Activated T-helper 2 cell treated with anti-CD3 and anti-CD28 coated beads, Interferon-gamma antibody, Interleukin-2, Interleukin-4, amounts not matched to agents 10 μg/mL and 5 μg/mL and 100 μg/mL, durations not matched to agents 14 hours and 24 hours and 36 hours (primary cell): ENCODE results near the gene EMCN. TPM values are rescaled to one million over a fixed set of nuclear protein-coding genes. Genes with fewer than 3 reads are reported as not detected.
"Not testable (repeated sequence)": the region's sequence is repeated elsewhere in the genome, so short reads cannot be mapped to it uniquely, and the experiment has no call there.

ENCODE experiments used
- DNase-seq: peaks from one replicate; pipeline ENCODE4 v3.0.0; 2021; ENCODE audit warnings: low spot score
- H3K27ac Mint-ChIP-seq: one replicate; pipeline ENCODE4 v1.8.0; 2021; ENCODE audit warnings: mixed read lengths
- H3K27me3 Mint-ChIP-seq: one replicate; pipeline ENCODE4 v1.8.0; 2021; ENCODE audit warnings: low read depth, mixed read lengths
- H3K36me3 Mint-ChIP-seq: one replicate; pipeline ENCODE4 v1.8.0; 2021; ENCODE audit warnings: low read depth, mixed read lengths
- H3K4me1 Mint-ChIP-seq: one replicate; pipeline ENCODE4 v1.8.0; 2021; ENCODE audit warnings: low read depth, mixed read lengths
- H3K4me3 Mint-ChIP-seq: one replicate; pipeline ENCODE4 v1.8.0; 2021; ENCODE audit warnings: low read depth, mild to moderate bottlenecking, moderate library complexity, mixed read lengths
- H3K9me3 Mint-ChIP-seq: one replicate; pipeline ENCODE4 v1.8.0; 2021; ENCODE audit warnings: mixed read lengths
- intact Hi-C: fragments of 100-400 bp; cut with micrococcal nuclease; formaldehyde crosslinking; loops from one replicate; pipeline ENCODE4 v1.15.1; 2023
- total RNA-seq: library from RNA; stranded (reverse); gene quantifications from 2 replicates; pipeline ENCODE4 v1.2.3, GENCODE V29; 2022

Gene EMCN
- total RNA-seq, 1 donor from 2014 or later: not detected

DNA sequence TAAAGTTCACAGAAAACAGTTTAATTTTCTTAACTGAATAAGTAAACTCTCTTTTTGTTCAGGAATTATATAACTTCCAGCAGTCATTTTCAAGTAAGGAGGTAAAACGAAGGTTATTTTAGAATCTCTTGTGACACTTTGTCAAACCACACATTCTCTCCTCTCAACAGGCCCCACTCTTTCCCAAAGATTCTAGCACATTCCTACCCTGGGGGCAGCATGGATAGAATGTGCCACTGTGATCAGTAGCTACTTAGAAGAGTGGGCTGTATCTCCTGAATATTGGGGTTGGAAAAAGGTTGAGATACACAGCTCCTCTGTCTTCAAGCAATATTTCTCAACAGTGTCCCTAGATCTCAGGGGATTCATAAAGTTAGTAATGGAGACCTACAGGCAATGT lies 157.6 kb downstream of the EMCN start:
- Mint-ChIP-seq H3K36me3 (no peaks in the 10 kb centered on the region), H3K9me3 (no peaks in the 10 kb centered on the region), H3K27me3 (peaks cover 4% of the 10 kb centered on the region), H3K4me3 (no peak overlapping the region), H3K4me1 (no peaks in the 10 kb centered on the region), H3K27ac (no peak overlapping the region)
- intact Hi-C loops: no loop called here
- no peak for DNase-seq

DNA sequence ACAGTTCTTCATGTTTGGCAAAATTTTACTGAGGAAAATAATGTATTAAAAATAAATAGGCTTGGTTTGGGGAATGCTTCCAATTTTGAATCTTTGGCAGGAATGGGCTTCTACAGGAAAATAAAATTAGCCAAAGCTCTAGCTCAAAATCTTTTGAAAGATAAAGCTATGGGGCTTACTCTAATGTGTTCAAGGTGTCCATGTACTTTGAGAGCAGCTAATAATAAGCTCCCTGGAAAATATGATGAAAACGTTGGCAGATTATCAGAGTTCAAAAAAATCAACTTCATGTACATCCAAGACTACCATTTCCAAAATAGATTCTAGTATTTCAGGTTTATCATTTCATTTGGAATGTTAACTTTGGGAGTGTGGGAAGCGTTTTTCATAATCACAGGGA lies 158.4 kb downstream of the EMCN start:
- intact Hi-C loops: no loop called here
- no peak overlapping the region for H3K27ac Mint-ChIP-seq

DNA sequence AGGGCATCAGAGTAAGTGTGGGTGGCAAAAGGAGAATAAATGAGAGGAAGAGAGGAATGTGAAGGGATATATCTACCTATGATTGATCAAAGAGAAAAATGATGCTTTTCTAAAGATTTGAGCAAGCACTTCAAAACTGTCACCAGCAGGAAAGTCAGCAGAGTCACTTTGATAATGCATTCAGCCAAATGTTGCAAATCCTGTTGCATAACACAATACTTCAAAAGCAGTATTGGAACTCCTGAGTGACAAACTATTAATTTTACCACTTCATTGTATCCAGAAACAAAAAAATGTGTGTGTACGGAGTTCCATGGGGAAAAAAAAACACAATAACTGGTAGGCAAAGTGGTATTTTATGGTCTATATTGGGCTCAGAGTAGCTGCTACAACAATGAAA lies 160.3 kb downstream of the EMCN start:
- Mint-ChIP-seq H3K4me1 (no peaks in the 10 kb centered on the region), H3K27me3 (peaks cover 4% of the 10 kb centered on the region)

More for the DNA sequence above, 158.4 kb downstream of the EMCN start:
- peaks cover 4% of the 10 kb centered on the region for H3K27me3 Mint-ChIP-seq
- DNase-seq: no peak
- H3K4me1 Mint-ChIP-seq: no peaks in the 10 kb centered on the region
- H3K36me3 Mint-ChIP-seq: no peaks in the 10 kb centered on the region
- H3K9me3 Mint-ChIP-seq: no peaks in the 10 kb centered on the region
- H3K4me3 Mint-ChIP-seq: no peak overlapping the region

GRCh38 chr4:100356172-100356571 lies 161.7 kb downstream of the EMCN start:
- H3K36me3 Mint-ChIP-seq: no peaks in the 10 kb centered on the region
- H3K4me1 Mint-ChIP-seq: no peaks in the 10 kb centered on the region
- no peak overlapping the region for H3K4me3 Mint-ChIP-seq
- intact Hi-C loops: no loop called here
- no peaks in the 10 kb centered on the region for H3K9me3 Mint-ChIP-seq
- H3K27ac Mint-ChIP-seq: no peak overlapping the region
- no peak for DNase-seq
- peaks cover 4% of the 10 kb centered on the region for H3K27me3 Mint-ChIP-seq

More for the DNA sequence above, 160.3 kb downstream of the EMCN start:
- no peak for DNase-seq
- intact Hi-C loops: no loop called here
- Mint-ChIP-seq H3K36me3 (no peaks in the 10 kb centered on the region), H3K9me3 (no peaks in the 10 kb centered on the region), H3K4me3 (no peak overlapping the region), H3K27ac (no peak overlapping the region)

- intact Hi-C loops, H3K36me3 Mint-ChIP-seq, H3K9me3 Mint-ChIP-seq, H3K27ac Mint-ChIP-seq, H3K4me3 Mint-ChIP-seq, DNase-seq, H3K4me1 Mint-ChIP-seq, H3K27me3 Mint-ChIP-seq: not testable (repeated sequence)
Observed at GRCh38 chr4:100352352-100352751, 165.5 kb downstream of the EMCN start.

- no peaks in the 10 kb centered on the region for H3K36me3 Mint-ChIP-seq
- H3K27ac Mint-ChIP-seq: no peak overlapping the region
- intact Hi-C loops: no loop called here
- no peaks in the 10 kb centered on the region for H3K9me3 Mint-ChIP-seq
- no peaks in the 10 kb centered on the region for H3K27me3 Mint-ChIP-seq
- no peaks in the 10 kb centered on the region for H3K4me1 Mint-ChIP-seq
- DNase-seq: no peak
- H3K4me3 Mint-ChIP-seq: no peak overlapping the region
Observed at GRCh38 chr4:100348473-100348872, 169.3 kb downstream of the EMCN start.

GRCh38 chr4:100347241-100347640 lies 170.6 kb downstream of the EMCN start:
- Mint-ChIP-seq H3K9me3 (no peaks in the 10 kb centered on the region), H3K27me3 (no peaks in the 10 kb centered on the region), H3K27ac (no peak overlapping the region), H3K4me3 (no peak overlapping the region), H3K4me1 (no peaks in the 10 kb centered on the region), H3K36me3 (no peaks in the 10 kb centered on the region)
- no peak for DNase-seq
- intact Hi-C loops: no loop called here

DNA sequence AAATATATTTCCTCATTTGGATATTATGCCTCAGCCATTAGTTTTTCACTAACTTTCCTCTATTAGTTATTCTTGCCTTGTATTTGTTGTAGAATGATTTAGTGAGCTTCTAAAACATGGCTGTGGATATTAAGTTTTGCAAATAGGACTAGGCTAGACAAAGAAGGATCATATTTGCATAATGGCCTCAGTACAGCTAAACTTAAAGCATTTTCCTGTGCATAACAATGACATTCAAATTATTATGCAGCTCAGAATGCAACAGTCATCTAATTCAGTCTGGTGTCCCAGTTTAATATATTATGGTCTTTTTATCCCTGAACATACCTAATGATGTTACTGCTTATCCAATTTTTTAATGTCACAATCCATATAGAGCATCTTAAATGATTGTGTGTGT lies 172.2 kb downstream of the EMCN start:
- no peaks in the 10 kb centered on the region for H3K36me3 Mint-ChIP-seq
- intact Hi-C loops: no loop called here
- no peaks in the 10 kb centered on the region for H3K27me3 Mint-ChIP-seq

More for the DNA sequence above, 172.2 kb downstream of the EMCN start:
- no peak for DNase-seq
- Mint-ChIP-seq H3K4me1 (no peaks in the 10 kb centered on the region), H3K27ac (no peak overlapping the region), H3K9me3 (no peaks in the 10 kb centered on the region), H3K4me3 (no peak overlapping the region)
